GM21367 (cell line): ENCODE results near the gene NOX5.

ENCODE experiments used
- ATAC-seq: cut with Tn5 transposase; IDR thresholded peaks from one replicate; pipeline ENCODE4 v1.9.1; 2021; ENCODE audit not compliant: unreplicated experiment

The NOX5 gene

GRCh38 chr15:69017978-69018377 is 3.5 kb downstream of the NOX5 start:
- ATAC-seq, result no peak

GRCh38 chr15:69018951-69019350 is 4.5 kb downstream of the NOX5 start:
- ATAC-seq, result no peak

DNA sequence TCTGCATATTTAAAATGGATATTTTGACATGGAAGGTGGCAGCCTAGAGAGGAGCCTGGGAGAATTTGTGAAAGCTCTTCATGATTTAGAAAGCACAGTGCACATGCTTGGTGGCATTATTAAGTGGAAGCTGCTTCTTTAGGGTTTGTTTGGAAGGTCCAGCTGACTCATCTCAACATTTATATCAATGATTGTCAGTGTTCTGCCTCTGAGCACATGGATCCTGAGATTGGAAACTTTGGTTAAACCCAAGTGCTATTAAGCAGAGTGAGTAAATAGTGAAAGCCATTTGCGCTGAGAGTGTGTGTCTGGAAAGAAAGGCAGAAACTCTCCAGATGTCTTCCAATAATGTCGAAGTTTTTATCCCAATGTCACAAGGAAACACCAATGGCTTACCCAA is 7.4 kb downstream of the NOX5 start:
- no peak for ATAC-seq

DNA sequence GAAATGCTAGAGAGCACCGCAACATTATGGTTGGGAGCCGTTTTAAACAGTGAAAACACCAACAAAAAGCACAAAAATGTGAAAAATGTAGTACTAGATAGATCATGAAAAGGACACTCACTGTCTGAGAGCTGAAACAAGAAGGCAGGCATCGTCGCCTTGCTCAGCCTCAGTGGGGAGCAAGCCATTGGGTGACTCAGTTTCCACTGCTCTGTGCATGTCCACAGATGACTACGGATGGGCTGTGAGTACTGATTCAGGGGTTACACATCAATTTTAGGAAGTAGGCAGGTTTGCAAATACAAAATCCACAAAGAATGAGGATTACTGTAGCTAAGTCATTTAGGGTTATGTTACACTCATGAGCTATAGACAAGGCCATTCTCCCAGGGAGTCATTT is 10.8 kb downstream of the NOX5 start:
- ATAC-seq, result no peak

- ATAC-seq, result no peak
These were observed 11.9 kb downstream of the NOX5 start for GRCh38 chr15:69026355-69026754.

GRCh38 chr15:69027976-69028518 is 13.6 kb downstream of the NOX5 start:
- ATAC-seq, result no peak

- ATAC-seq, result no peak
These were observed 16.8 kb downstream of the NOX5 start for GRCh38 chr15:69031013-69032001.

DNA sequence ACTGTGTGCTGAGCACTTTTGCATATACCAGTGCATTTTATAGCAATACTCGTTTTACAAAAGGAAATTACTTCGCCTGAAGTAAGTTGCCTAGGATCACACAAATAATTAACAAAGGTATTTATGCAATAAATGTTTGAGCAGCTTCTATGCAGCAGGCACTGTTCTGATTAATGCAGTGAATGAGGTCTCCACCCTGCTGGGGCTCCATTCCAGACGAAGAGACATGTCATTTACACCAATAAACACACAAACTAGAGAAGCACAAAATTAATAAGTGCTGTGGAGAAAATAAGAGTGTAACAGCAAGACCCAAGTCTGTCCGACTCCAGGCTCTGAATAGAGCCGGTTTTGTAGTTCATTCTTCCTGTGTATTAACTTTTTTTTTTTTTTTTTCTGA is 17.5 kb downstream of the NOX5 start:
- no peak for ATAC-seq

- no peak for ATAC-seq
These were observed 18.3 kb downstream of the NOX5 start for GRCh38 chr15:69032703-69033373.

DNA sequence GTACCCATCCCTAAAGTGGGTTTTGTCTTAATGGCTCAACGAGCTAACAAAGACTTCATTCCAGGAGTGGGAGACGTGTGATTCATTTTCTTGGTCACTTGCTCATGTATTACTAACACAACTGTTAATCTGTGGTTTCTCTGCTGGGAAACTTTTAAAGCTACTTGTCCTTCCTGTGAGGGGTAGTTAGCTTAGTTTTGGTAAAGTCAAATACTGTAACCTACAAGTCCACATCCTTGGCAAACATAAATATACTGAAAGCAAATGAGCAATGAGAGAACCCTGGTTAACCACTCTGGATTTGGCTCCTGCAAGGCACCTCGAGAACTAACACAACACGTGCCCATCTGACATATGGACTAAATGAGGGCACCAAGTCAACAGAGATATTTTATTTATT is 19.9 kb downstream of the NOX5 start:
- ATAC-seq, result no peak

- no peak for ATAC-seq
These were observed 20.9 kb downstream of the NOX5 start for GRCh38 chr15:69035205-69035917.

- ATAC-seq, result no peak
These were observed 21.4 kb downstream of the NOX5 start for GRCh38 chr15:69035918-69036258.

GRCh38 chr15:69036826-69037225 is 22.3 kb downstream of the NOX5 start:
- ATAC-seq, result no peak

DNA sequence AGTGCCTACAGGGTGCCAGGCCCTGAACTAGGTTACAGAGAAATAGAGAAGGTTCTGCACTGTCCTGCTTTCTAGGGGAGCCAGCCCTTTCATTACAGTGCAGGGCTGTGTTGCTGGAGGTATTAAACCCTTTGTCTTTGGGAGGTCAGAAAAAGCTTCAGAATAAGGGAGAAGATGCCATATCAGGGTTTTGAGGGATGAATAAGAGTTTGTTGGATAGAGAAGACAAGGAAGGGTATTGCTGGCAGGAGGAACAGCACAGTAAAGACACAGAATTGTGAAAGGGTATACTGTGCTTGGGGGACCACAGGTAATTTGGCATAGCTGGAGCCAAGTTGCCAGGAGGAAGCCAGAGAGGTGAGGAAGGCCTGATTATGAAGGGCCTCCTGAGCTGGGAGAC is 23.0 kb downstream of the NOX5 start:
- ATAC-seq, result no peak

DNA sequence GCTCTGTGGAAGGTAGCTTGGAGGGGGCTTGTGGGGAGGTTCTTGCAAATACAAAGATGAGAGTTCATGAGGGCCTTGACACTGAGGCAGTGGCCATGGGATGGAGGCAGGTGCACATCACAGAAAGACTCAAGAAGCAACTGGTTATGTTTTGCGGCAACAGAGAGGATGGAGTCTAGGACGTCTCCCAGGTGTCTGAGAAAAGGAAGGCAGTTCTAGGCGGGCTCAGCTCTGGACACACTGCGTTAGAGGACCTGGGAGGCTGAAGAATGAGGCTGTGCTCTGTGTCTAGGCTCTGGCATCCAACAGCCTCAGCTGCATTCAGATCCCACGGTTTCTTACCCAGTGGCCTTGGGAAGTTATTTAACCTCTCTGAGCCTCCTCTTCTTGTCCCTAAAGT is 23.5 kb downstream of the NOX5 start:
- ATAC-seq, result no peak

GRCh38 chr15:69038508-69038907 is 24.0 kb downstream of the NOX5 start:
- ATAC-seq, result no peak

GRCh38 chr15:69039516-69040225 is 25.2 kb downstream of the NOX5 start:
- no peak for ATAC-seq

DNA sequence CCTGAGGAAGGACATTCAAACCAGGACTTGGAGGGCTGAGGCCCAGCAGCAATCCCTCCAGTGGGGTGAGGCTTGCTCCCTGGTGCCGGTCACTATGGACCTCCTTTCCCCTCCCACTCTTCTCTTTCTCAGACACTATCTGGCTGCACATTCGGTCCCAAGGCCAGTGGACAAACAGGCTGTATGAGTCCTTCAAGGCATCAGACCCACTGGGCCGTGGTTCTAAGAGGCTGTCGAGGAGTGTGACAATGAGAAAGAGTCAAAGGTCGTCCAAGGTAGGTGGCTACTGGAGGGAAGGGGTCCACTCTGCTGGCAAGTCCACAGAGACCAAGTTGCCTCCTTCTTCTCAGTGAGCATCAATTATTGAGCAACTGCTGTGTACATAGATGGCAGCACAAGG is 28.0 kb downstream of the NOX5 start:
- no peak for ATAC-seq

GRCh38 chr15:69045802-69046201 is 31.3 kb downstream of the NOX5 start:
- ATAC-seq, result no peak

GRCh38 chr15:69046781-69047180 is 32.3 kb downstream of the NOX5 start:
- ATAC-seq, result no peak

GRCh38 chr15:69049976-69050375 is 35.5 kb downstream of the NOX5 start:
- ATAC-seq, result no peak
